SJSA1 (cell line): Measurements from ENCODE around the gene GNAZ. TPM values are rescaled to one million over a fixed set of nuclear protein-coding genes. Genes with fewer than 3 reads are reported as not detected.
A peak's percentile ranks its signal among the peaks of the same experiment; 100 is the strongest.

Experiments
- DNase-seq, 2 experiments: peaks; one replicate each; pipeline ENCODE4 v3.0.0-alpha.2; 2015 to 2020; ENCODE audit warnings: low spot score in 2 of 2, low read depth in 1 of 2
- H3K27ac ChIP-seq: fragments of 250-450 bp; sonication (Bioruptor Pico); 2 replicates; pipeline ENCODE4 v1.5.1; 2020; ENCODE audit warnings: mild to moderate bottlenecking, moderate library complexity
- H3K27me3 ChIP-seq: fragments of 250-450 bp; sonication (Bioruptor Pico); replicated peaks from 2 replicates; pipeline ENCODE4 v1.5.1; 2020; ENCODE audit warnings: mild to moderate bottlenecking, moderate library complexity
- H3K36me3 ChIP-seq: fragments of 250-450 bp; sonication (Bioruptor Pico); 2 replicates; pipeline ENCODE4 v1.5.1; 2020; ENCODE audit warnings: mild to moderate bottlenecking
- H3K4me1 ChIP-seq: fragments of 250-450 bp; sonication (Bioruptor Pico); replicated peaks from 2 replicates; pipeline ENCODE4 v1.6.1; 2021; ENCODE audit warnings: mild to moderate bottlenecking
- H3K4me3 ChIP-seq: fragments of 250-450 bp; sonication (Bioruptor Pico); 2 replicates; pipeline ENCODE4 v1.5.1; 2020; ENCODE audit warnings: mild to moderate bottlenecking
- H3K9me3 ChIP-seq: fragments of 250-450 bp; sonication (Bioruptor Pico); replicated peaks from 2 replicates; pipeline ENCODE4 v1.5.1; 2020; ENCODE audit warnings: mild to moderate bottlenecking
- total RNA-seq: library from RNA; depleted of rRNA; stranded (reverse); fragments of >200 nt; shearing (Covaris generic); gene quantifications from 2 replicates; pipeline ENCODE4 v1.2.3, GENCODE V29; 2014

The GNAZ gene
- total RNA-seq, 1 experiment from 2014 or later: 82.5 TPM

DNA sequence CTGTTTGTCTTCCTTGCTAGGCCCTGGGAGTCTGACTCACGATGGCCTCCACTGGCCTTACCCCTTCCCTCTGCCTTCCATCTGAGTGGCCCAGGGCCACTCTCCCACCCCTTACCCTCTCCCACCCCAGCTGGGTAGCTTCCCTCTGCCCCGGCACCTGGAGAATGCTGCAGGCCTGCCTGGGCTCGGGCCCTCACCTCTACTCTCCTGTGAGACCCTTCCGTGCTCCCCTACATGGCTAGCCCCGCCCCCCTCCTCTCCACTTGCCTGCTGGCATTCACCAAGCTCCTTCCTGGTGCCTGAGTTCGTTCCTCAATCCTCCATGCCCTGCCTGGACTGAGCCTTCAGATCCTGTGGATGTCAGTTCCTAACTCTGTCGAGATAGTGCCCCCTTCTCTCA, 83.7 kb downstream of the GNAZ start:
- DNase-seq: no peak
- no peak overlapping the region for H3K27ac ChIP-seq
- H3K4me1 ChIP-seq: peaks cover 8% of the 10 kb centered on the region
- no peaks in the 10 kb centered on the region for H3K9me3 ChIP-seq
- no peaks in the 10 kb centered on the region for H3K36me3 ChIP-seq
- H3K4me3 ChIP-seq: no peak overlapping the region
- H3K27me3 ChIP-seq: no peaks in the 10 kb centered on the region

DNA sequence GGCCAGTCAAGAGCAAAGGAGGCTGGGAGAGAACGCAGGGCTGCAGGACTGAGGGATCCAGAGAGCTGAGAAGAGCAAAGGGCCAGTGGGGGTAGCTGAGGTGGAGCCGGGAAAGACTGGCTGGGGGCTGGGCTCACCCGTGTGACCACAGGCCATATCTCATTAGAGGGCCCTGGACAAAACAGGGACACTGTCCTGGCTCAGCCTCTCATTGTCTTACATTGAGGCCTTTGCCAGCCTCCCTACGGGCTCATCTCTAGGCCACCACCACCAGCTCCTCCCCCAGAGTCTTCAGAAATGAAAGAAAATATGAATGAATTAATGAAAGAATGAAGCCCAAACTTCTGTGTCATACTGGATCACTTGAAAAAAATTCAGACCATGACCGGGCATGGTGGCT, 84.1 kb downstream of the GNAZ start:
- Histone ChIP-seq H3K27ac (no peak overlapping the region), H3K4me1 (peaks cover 8% of the 10 kb centered on the region), H3K9me3 (no peaks in the 10 kb centered on the region), H3K27me3 (no peaks in the 10 kb centered on the region), H3K36me3 (no peaks in the 10 kb centered on the region), H3K4me3 (no peak overlapping the region)
- DNase-seq: no peak

DNA sequence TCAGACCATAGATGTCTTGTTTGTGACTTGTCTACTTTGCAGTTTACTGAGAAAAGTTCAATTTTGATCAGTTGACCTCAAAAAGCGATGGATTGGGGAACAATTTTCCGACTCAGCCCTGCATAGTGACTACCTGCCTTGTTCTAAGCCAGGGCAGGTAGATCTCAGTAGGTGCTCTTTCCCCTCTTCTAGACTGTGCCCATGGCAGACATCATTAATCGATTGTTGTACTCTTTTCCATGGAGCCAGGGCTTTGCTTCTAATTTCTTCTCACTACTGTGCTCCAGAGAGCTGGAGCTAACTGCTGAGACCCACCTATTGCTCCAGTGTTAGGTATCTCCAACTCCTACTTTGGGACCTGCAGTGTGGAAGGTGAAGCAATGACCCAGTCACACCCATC, 84.8 kb downstream of the GNAZ start:
- DNase-seq: no peak
- Histone ChIP-seq H3K27me3 (no peaks in the 10 kb centered on the region), H3K4me1 (peaks cover 8% of the 10 kb centered on the region), H3K36me3 (no peaks in the 10 kb centered on the region), H3K9me3 (no peaks in the 10 kb centered on the region), H3K4me3 (no peak overlapping the region), H3K27ac (no peak overlapping the region)

DNA sequence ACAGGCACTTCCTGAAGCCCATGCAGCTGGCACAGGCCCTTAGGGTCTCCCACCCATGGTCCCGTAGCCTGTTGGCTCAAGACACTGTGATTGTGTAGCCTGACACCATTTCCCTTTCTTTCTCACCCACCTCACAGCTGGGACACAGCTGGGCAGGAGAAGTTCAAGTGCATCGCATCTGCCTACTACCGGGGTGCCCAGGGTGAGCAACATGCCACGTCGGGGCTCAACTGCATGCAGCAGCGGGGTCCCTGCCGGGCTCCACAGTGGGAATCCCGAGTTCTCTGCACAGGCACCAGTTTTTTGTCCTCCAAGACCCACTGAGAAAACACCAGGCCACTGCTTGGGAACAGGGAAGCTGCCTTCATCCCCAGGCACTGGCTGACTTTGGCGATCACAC, 85.5 kb downstream of the GNAZ start:
- Histone ChIP-seq H3K9me3 (no peaks in the 10 kb centered on the region), H3K36me3 (no peaks in the 10 kb centered on the region), H3K4me3 (no peak overlapping the region), H3K4me1 (peaks cover 8% of the 10 kb centered on the region), H3K27me3 (no peaks in the 10 kb centered on the region), H3K27ac (no peak overlapping the region)
- DNase-seq: no peak

DNA sequence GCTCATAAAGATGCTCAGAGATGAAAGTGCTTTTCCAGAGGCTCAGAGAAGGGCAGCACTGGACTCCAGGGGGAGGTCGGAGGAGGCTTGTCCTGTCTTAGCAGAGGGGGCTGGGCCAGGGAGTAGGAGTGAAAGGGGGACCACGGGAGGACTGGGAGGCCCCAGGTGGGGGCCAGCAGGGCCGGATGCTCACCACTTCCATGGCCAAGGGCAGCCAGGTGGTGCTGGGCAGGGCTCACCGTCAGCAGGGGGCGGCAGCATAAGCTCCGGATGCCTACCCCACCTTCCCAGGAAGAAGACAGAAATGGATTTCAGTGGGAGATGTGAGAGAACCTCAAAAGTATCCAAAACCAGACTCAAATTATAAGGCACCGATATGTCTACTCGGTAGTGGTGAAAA, 86.0 kb downstream of the GNAZ start:
- Histone ChIP-seq H3K4me3 (no peak overlapping the region), H3K9me3 (no peaks in the 10 kb centered on the region), H3K36me3 (no peaks in the 10 kb centered on the region), H3K27me3 (no peaks in the 10 kb centered on the region), H3K4me1 (peaks cover 8% of the 10 kb centered on the region), H3K27ac (no peak overlapping the region)
- no peak for DNase-seq

DNA sequence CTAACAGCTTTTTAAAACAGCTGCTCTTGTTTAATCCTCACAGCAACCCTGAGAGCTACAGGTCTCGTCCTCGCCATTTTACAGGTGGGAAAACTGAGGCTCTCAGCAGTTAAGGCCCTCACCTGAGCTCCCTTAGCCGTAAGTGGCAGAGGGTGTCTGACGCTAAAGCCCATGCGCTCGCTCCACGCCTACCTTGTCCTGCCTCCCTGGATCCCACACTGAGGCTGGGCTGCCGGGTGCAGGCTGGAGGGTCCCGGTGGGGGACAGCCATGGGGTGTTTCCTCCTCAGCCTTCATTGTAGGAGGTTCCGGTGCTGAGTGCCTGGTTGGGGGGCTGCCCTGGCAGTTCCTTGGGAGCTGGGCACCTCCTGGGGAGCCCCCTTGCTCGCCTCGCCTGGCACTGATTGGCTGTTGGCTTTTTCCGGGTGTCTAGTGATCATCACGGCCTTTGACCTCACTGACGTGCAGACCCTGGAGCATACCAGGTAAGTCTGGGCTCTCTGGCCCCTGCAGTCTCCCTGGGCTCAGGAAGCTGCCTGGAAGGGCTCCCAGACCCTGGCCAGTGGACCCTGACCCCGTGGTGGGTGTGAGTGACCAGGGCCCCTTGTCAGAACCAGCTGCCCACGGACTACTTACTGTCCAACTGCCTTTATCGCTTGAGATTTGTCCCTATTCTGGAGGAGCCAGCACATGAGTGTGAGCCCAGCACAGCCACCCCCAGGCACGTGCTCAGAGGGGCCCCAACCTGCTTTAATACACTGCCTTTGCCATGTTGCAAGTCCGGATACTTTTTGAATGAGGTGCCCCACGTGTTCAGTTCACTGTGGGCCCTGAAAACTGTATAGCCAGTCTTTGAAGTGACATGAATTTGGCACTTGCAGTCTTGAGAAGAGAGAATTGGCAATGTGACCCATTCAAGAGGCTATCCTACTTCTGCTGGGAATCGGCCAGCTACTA, 87.5 kb downstream of the GNAZ start:
- DNase-seq: no peak
- H3K9me3 ChIP-seq: no peaks in the 10 kb centered on the region
- H3K4me1 ChIP-seq: no peaks in the 10 kb centered on the region
- no peak overlapping the region for H3K4me3 ChIP-seq
- H3K36me3 ChIP-seq: no peaks in the 10 kb centered on the region
- no peak overlapping the region for H3K27ac ChIP-seq
- H3K27me3 ChIP-seq: no peaks in the 10 kb centered on the region

DNA sequence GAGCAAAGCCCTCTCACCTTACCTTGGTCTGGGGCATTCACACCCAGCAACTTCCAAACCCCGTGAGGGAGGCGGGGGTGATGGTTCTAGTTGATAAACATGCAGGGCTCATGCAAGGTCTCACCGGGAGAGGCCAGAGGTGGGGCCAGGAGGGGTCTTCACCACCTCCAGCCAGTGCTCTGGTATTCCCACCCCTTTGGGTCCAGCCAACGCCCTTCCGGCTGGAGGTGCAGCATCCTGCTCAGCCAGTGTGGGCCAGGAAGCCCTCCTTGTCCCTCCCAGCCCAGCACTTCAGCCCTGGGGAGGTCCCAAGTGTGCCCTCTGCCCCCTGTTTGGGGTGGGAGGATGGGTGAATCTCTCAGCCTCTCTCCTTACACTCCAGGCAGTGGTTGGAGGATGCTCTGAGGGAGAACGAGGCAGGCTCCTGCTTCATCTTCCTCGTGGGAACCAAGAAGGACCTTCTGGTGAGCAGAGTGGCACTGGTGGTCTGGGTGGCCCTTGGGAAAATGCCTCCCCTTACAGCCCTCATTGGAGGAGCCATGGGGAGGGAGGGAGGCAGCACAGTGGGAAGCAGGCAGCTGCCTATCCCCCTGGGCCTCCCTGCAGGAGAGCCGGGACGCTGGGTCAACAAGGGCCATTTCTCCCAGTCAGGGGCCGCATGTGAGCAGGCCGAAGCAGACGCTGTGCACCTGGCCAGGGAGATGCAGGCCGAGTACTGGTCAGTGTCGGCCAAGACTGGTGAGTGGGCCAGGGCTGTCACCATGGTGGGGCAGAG, 88.4 kb downstream of the GNAZ start:
- H3K4me3 ChIP-seq: no peak overlapping the region
- no peaks in the 10 kb centered on the region for H3K9me3 ChIP-seq
- DNase-seq: peak in 1 of 2 experiments; percentile 38
- H3K36me3 ChIP-seq: no peaks in the 10 kb centered on the region
- H3K27me3 ChIP-seq: no peaks in the 10 kb centered on the region
- no peaks in the 10 kb centered on the region for H3K4me1 ChIP-seq
- H3K27ac ChIP-seq: no peak overlapping the region

DNA sequence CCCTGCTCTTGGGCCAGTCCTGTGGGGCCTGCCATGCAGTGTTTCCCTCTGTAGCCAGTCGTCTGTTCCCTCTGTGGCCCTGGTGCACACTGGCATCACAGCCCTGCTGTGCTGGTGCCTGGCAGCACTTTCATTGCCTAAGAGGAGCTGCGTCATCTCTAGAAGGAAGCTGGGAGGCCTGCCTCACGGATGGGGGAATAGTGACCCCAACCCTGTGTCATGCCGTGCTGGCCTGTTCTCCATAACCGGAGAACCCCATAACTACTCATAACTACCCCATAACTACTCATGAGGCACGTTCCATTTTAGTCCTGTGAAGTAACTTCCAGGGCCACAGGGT, 88.9 kb downstream of the GNAZ start:
- no peaks in the 10 kb centered on the region for H3K27me3 ChIP-seq
- H3K27ac ChIP-seq: no peak overlapping the region
- H3K36me3 ChIP-seq: no peaks in the 10 kb centered on the region
- H3K4me3 ChIP-seq: no peak overlapping the region
- DNase-seq: no peak
- H3K4me1 ChIP-seq: no peaks in the 10 kb centered on the region
- H3K9me3 ChIP-seq: no peaks in the 10 kb centered on the region

DNA sequence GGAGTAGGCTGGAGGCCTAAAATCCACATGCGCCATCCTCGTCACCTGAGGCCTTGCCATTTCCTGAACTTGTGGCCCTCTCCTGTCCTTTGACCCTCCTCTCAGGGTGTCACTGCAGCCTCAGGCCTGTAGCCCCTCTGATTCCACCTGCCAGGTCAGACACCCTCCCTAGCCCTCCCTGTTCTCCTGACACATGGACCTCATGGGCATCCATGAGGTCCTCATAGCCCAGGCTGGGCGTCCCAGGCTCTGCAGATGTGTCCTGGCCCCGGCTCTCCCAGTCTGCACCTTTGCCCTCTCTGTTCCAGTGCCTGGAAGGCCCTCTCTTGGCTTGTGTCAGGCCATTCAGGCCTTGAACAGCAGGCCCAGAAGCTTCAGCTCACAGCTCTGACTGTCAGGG, 90.7 kb downstream of the GNAZ start:
- Histone ChIP-seq H3K4me1 (no peaks in the 10 kb centered on the region), H3K9me3 (no peaks in the 10 kb centered on the region), H3K36me3 (no peaks in the 10 kb centered on the region), H3K4me3 (no peak overlapping the region), H3K27ac (no peak overlapping the region), H3K27me3 (no peaks in the 10 kb centered on the region)
- no peak for DNase-seq

DNA sequence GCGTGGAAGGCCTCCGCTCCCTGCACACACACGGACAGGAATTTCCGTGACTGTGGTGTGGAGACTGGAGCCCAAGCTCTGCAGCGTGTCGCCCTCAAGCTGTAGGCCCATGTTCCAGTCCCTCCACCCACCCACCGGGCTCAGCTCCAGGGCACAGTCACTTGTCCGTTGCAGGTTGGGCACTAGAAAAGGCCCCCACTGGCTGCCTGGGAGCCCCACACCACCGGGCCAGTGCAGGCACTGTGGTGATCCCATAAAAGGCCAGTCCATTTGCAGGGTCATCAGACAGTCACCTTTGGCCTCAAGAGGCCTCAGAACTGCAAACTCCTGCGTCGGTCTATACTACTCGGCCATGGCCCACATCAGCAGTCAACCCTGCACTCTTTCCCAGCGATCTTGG, 91.3 kb downstream of the GNAZ start:
- no peaks in the 10 kb centered on the region for H3K4me1 ChIP-seq
- H3K27ac ChIP-seq: no peak overlapping the region
- no peaks in the 10 kb centered on the region for H3K9me3 ChIP-seq
- H3K4me3 ChIP-seq: no peak overlapping the region
- no peaks in the 10 kb centered on the region for H3K36me3 ChIP-seq
- DNase-seq: no peak
- H3K27me3 ChIP-seq: no peaks in the 10 kb centered on the region

DNA sequence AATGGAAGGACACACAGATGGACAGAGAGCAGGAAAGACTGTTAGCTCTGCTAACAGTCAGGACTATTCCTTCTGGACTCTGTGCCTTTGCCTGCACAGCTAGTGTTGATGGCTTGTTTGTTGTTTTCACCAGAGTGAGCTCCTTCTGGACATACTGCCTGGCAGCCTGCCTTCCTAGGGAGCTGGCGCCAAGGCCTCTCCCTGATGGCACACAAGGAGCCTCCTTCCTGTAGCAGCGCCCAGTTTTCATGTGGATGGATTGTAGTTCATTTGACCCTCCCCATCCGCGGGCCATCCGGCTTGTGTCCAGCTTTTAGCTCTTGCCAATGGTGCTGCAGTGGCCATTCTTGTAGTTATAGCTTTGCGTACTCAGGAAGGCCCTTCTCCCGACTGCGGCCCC, 93.3 kb downstream of the GNAZ start:
- DNase-seq: no peak
- Histone ChIP-seq H3K4me1 (no peaks in the 10 kb centered on the region), H3K27ac (no peak overlapping the region), H3K27me3 (no peaks in the 10 kb centered on the region), H3K9me3 (no peaks in the 10 kb centered on the region), H3K36me3 (no peaks in the 10 kb centered on the region), H3K4me3 (no peak overlapping the region)

DNA sequence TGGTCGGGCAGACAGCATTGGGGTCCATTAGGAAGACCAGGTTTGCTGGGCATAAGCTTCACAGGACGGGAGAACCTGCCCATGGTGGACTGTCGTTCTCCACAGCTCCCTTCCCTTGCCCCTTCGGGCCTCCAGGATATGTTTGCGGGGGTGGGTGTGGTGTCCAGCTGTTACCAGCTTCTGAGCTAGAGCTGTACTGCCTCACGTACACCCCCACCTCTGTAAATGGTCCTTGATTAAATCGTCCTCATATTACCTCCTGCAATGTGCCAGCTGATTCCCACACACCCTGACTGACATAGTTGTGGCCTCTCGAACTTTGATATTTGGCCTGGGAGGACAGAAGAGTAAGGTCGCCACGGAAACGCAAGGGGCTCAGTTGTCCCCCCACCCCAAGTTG, 93.8 kb downstream of the GNAZ start:
- no peaks in the 10 kb centered on the region for H3K27me3 ChIP-seq
- no peak for DNase-seq
- no peaks in the 10 kb centered on the region for H3K9me3 ChIP-seq
- H3K27ac ChIP-seq: no peak overlapping the region
- no peaks in the 10 kb centered on the region for H3K36me3 ChIP-seq
- H3K4me3 ChIP-seq: no peak overlapping the region
- H3K4me1 ChIP-seq: no peaks in the 10 kb centered on the region

DNA sequence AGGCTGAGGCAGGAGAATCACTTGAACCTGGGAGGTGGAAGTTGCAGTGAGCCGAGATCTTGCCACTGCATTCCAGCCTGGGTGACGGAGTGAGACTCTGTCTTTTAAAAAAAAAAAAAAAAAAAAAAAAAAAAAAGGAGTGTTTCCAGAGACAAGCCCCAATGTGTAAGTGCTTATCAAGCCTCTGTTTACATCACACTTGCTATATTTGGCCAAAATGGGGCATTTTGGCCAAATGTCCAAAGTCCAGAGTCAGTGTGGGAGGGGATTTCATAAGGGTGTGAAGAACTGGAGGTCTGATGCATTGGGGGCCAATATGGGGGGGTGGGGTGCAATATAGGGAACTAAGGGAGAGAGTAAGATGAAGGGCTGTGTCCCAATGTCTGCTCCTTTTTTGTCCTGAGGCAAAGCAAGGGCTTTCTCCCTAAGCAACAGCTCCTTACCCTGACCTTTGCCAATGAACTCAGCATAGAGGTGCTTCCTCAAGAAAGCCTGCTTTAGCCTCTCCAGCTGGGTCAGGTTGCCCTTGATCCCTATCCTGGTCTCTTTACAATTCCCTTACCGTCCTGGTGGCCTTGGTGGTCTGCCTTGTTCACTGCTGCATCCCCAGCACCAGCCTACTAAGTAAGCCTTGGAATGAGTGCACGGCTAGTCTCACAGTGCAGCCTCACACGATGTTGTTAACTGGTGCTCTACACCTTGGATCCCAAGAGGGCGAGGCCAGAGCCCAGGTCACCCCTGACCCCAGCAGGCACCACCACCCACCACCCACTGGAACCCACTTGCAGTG, 95.9 kb downstream of the GNAZ start:
- no peaks in the 10 kb centered on the region for H3K27me3 ChIP-seq
- no peak for DNase-seq

More for the DNA sequence above, 95.9 kb downstream of the GNAZ start:
- Histone ChIP-seq H3K4me3 (no peak overlapping the region), H3K4me1 (no peaks in the 10 kb centered on the region), H3K27ac (no peak overlapping the region), H3K9me3 (no peaks in the 10 kb centered on the region), H3K36me3 (no peaks in the 10 kb centered on the region)
